Neural progenitor cell (in vitro differentiated cells): ENCODE results near the gene PLCB3. TPM values are rescaled to one million over a fixed set of nuclear protein-coding genes. Genes with fewer than 3 reads are reported as not detected.

ENCODE experiments used
- DNase-seq: peaks from one replicate; pipeline ENCODE4 v3.0.0-alpha.2; 2016; ENCODE audit warnings: low spot score
- H2AFZ ChIP-seq: fragments of 200-600 bp; sonication (generic); replicated peaks from 2 replicates; pipeline ENCODE4 v1.6.1; 2016; ENCODE audit warnings: antibody characterized with exemption
- H3F3A ChIP-seq: fragments of 200-600 bp; sonication (generic); 2 replicates; pipeline ENCODE4 v1.6.1; 2016; ENCODE audit warnings: antibody characterized with exemption, low read depth
- H3K27ac ChIP-seq: fragments of 200-600 bp; sonication (generic); 2 replicates; pipeline ENCODE4 v1.5.1; 2016; ENCODE audit warnings: mild to moderate bottlenecking
- H3K27me3 ChIP-seq: fragments of 200-600 bp; sonication (generic); 2 replicates; pipeline ENCODE4 v1.6.1; 2016; ENCODE audit warnings: mild to moderate bottlenecking, moderate library complexity
- H3K36me3 ChIP-seq: fragments of 200-600 bp; sonication (generic); 2 replicates; pipeline ENCODE4 v1.5.1; 2016
- H3K4me1 ChIP-seq: fragments of 200-600 bp; sonication (generic); 2 replicates; pipeline ENCODE4 v1.6.1; 2016; ENCODE audit warnings: mixed run types
- H3K4me2 ChIP-seq: fragments of 200-600 bp; sonication (generic); 2 replicates; pipeline ENCODE4 v1.6.1; 2016
- H3K4me3 ChIP-seq: fragments of 200-600 bp; sonication (generic); 2 replicates; pipeline ENCODE4 v1.5.1; 2016
- H3K79me2 ChIP-seq: fragments of 200-600 bp; sonication (generic); 2 replicates; pipeline ENCODE4 v1.6.1; 2016; ENCODE audit warnings: low read depth
- H3K9ac ChIP-seq: fragments of 200-600 bp; sonication (generic); 2 replicates; pipeline ENCODE4 v1.6.1; 2016
- H3K9me3 ChIP-seq: fragments of 200-600 bp; sonication (generic); 2 replicates; pipeline ENCODE4 v1.5.1; 2016; ENCODE audit warnings: low read depth
- H4K20me1 ChIP-seq: fragments of 200-600 bp; sonication (generic); 2 replicates; pipeline ENCODE4 v1.6.1; 2016; ENCODE audit warnings: low read depth
- H3K27ac Mint-ChIP-seq: 3 replicates; pipeline ENCODE4 v1.8.0; 2021; ENCODE audit warnings: mixed read lengths
- H3K27me3 Mint-ChIP-seq: 2 replicates; pipeline ENCODE4 v1.8.0; 2022; ENCODE audit warnings: low read depth, mild to moderate bottlenecking, inconsistent platforms, moderate library complexity, mixed read lengths; ENCODE audit not compliant: insufficient read depth
- H3K36me3 Mint-ChIP-seq: 3 replicates; pipeline ENCODE4 v1.8.0; 2021; ENCODE audit warnings: mixed read lengths
- H3K4me1 Mint-ChIP-seq: 3 replicates; pipeline ENCODE4 v1.8.0; 2021; ENCODE audit warnings: mixed read lengths
- H3K4me3 Mint-ChIP-seq: 3 replicates; pipeline ENCODE4 v1.8.0; 2021; ENCODE audit warnings: mild to moderate bottlenecking, moderate library complexity, mixed read lengths
- H3K9me3 Mint-ChIP-seq: 3 replicates; pipeline ENCODE4 v1.8.0; 2020; ENCODE audit warnings: mixed read lengths
- EZH2 ChIP-seq: fragments of 200-600 bp; sonication (generic); IDR thresholded peaks from 2 replicates; pipeline ENCODE4 v1.6.1; 2017; ENCODE audit warnings: antibody characterized with exemption, mild to moderate bottlenecking, moderate library complexity
- EZH2phosphoT487 ChIP-seq: fragments of 200-600 bp; sonication (generic); IDR thresholded peaks from 2 replicates; pipeline ENCODE4 v1.6.1; 2017; ENCODE audit warnings: antibody characterized with exemption
- total RNA-seq: library from RNA; depleted of rRNA; stranded (reverse); fragments of >200 nt; gene quantifications from 2 replicates; pipeline ENCODE4 v1.2.3, GENCODE V29; 2015; ENCODE audit warnings: low replicate concordance
- TF ChIP-seq, protein P1 (sequence below): fragments of 200-600 bp; sonication (generic); IDR thresholded peaks from 2 replicates; pipeline ENCODE4 v1.5.1; 2017; ENCODE audit warnings: antibody characterized with exemption, mild to moderate bottlenecking

PLCB3 gene
- total RNA-seq, 1 donor from 2014 or later: 15.6 TPM

- Histone ChIP-seq H3K4me3 (no peak within 1 kb of the TSS), H3K27ac (peak within 1 kb of the TSS; percentile 3), H3K9me3 (no peaks in the 10 kb centered on the region), H3K9ac (no peak within 1 kb of the TSS), H3F3A (peaks cover 33% of the 10 kb centered on the region), H3K79me2 (no peaks in the 10 kb centered on the region), H3K36me3 (no peaks in the 10 kb centered on the region), H2AFZ (no peak within 1 kb of the TSS), H3K4me1 (peaks cover 8% of the 10 kb centered on the region), H3K4me2 (no peak within 1 kb of the TSS), H4K20me1 (peaks cover 42% of the 10 kb centered on the region), H3K27me3 (no peaks in the 10 kb centered on the region)
- Mint-ChIP-seq H3K27me3 (peaks cover 8% of the 10 kb centered on the region), H3K4me3 (no peak within 1 kb of the TSS), H3K4me1 (peaks cover 13% of the 10 kb centered on the region), H3K36me3 (peaks cover 21% of the 10 kb centered on the region), H3K27ac (no peak within 1 kb of the TSS), H3K9me3 (no peaks in the 10 kb centered on the region)
- no peak for DNase-seq
- no peak for TF ChIP-seq EZH2
- no peak for TF ChIP-seq EZH2phosphoT487
- TF ChIP-seq, protein P1, sequence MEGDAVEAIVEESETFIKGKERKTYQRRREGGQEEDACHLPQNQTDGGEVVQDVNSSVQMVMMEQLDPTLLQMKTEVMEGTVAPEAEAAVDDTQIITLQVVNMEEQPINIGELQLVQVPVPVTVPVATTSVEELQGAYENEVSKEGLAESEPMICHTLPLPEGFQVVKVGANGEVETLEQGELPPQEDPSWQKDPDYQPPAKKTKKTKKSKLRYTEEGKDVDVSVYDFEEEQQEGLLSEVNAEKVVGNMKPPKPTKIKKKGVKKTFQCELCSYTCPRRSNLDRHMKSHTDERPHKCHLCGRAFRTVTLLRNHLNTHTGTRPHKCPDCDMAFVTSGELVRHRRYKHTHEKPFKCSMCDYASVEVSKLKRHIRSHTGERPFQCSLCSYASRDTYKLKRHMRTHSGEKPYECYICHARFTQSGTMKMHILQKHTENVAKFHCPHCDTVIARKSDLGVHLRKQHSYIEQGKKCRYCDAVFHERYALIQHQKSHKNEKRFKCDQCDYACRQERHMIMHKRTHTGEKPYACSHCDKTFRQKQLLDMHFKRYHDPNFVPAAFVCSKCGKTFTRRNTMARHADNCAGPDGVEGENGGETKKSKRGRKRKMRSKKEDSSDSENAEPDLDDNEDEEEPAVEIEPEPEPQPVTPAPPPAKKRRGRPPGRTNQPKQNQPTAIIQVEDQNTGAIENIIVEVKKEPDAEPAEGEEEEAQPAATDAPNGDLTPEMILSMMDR: no peak
Observed at GRCh38 chr11:64206457-64207255, 44.7 kb upstream of the PLCB3 start, which contains the start of gene FERMT3. Gene FERMT3 (plus strand): TSS chr11:64206721. CDS start chr11:64207365, 644 bp downstream.

- H3K36me3 Mint-ChIP-seq: peaks cover 17% of the 10 kb centered on the region
- TF ChIP-seq EZH2phosphoT487: no peak
- no peak for TF ChIP-seq EZH2
- TF ChIP-seq, protein P1: no peak
- Histone ChIP-seq H4K20me1 (peaks cover 34% of the 10 kb centered on the region), H3K36me3 (no peaks in the 10 kb centered on the region), H3F3A (peaks cover 28% of the 10 kb centered on the region), H3K4me3 (no peak overlapping the region), H3K79me2 (no peaks in the 10 kb centered on the region), H3K27ac (no peak overlapping the region), H2AFZ (no peak overlapping the region), H3K27me3 (no peaks in the 10 kb centered on the region), H3K9ac (no peak overlapping the region), H3K4me1 (peaks cover 8% of the 10 kb centered on the region), H3K9me3 (no peaks in the 10 kb centered on the region), H3K4me2 (no peak overlapping the region)
- H3K27me3 Mint-ChIP-seq: peaks cover 8% of the 10 kb centered on the region
- H3K4me1 Mint-ChIP-seq: peaks cover 16% of the 10 kb centered on the region
- DNase-seq: peak; percentile 2
- H3K27ac Mint-ChIP-seq: no peak overlapping the region
- H3K9me3 Mint-ChIP-seq: no peaks in the 10 kb centered on the region
- no peak overlapping the region for H3K4me3 Mint-ChIP-seq
Observed at GRCh38 chr11:64207256-64208085, 43.9 kb upstream of the PLCB3 start.

DNA sequence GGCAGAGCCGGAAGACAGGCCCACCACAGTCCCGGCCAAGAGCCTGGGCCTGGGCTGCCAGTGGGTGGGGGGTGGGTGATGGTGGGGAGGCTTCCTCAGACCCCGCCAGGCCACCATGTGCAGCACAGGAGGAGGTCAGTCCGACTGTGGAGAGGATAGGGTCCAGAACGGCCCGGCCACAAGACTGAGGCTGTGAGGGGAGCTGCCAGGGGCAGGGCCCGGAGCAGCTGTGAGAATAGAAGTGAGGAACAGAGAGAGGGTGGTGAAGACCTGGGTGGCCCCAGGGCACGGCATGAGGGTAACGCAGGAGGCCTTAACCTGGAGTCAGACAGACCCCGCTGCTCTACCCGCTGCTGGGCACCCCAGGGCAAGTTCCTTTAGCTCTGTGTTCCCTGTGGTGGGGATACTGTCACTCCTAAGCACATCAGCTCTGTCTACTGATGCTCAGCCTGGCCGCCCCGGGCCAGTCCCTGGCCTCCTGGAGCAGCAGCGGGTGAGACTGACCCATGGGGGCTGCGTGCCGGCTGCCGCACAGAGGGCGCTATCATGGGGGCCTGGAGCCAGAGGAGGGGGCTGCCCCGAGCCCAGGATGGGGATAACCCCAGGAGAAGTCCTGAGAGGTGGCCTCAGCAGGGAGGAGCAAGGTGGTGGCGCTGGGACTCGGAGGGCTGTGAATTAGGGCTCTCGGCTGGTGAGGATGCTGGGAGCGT, 43.1 kb upstream of the PLCB3 start:
- Histone ChIP-seq H3F3A (peaks cover 20% of the 10 kb centered on the region), H3K9me3 (no peaks in the 10 kb centered on the region), H3K27me3 (no peaks in the 10 kb centered on the region), H3K27ac (no peak overlapping the region), H3K4me1 (peaks cover under 1% of the 10 kb centered on the region), H3K9ac (no peak overlapping the region), H3K4me2 (no peak overlapping the region), H3K4me3 (no peak overlapping the region), H3K36me3 (no peaks in the 10 kb centered on the region), H4K20me1 (peaks cover 26% of the 10 kb centered on the region), H3K79me2 (no peaks in the 10 kb centered on the region), H2AFZ (no peak overlapping the region)
- H3K9me3 Mint-ChIP-seq: no peaks in the 10 kb centered on the region
- H3K27me3 Mint-ChIP-seq: peaks cover 8% of the 10 kb centered on the region
- no peak overlapping the region for H3K4me3 Mint-ChIP-seq
- no peak overlapping the region for H3K27ac Mint-ChIP-seq
- DNase-seq: peak; percentile 1
- peaks cover 15% of the 10 kb centered on the region for H3K4me1 Mint-ChIP-seq
- TF ChIP-seq EZH2 (no peak), EZH2phosphoT487 (no peak)
- H3K36me3 Mint-ChIP-seq: peaks cover 13% of the 10 kb centered on the region
